ENCODE measurements around the gene FUT8.
"Not testable (repeated sequence)": the region's sequence is repeated elsewhere in the genome, so short reads cannot be mapped to it uniquely, and the experiment has no call there.

Gene FUT8

GRCh38 chr14:65623759-65624158, 211.2 kb downstream of the FUT8 start:
- DNase-seq (ENCODE audit: low spot score): no peak

GRCh38 chr14:65627315-65627714, 214.8 kb downstream of the FUT8 start:
- no peak for DNase-seq (ENCODE audit: low spot score)

- no peak for DNase-seq (ENCODE audit: low spot score)
These were observed 216.1 kb downstream of the FUT8 start for GRCh38 chr14:65628664-65629063.

GRCh38 chr14:65631040-65631439, 218.5 kb downstream of the FUT8 start:
- no peak for DNase-seq (ENCODE audit: low spot score)

- DNase-seq (ENCODE audit: low spot score): no peak
These were observed 220.0 kb downstream of the FUT8 start for GRCh38 chr14:65632487-65632886.

GRCh38 chr14:65633666-65634065, 221.1 kb downstream of the FUT8 start:
- DNase-seq (ENCODE audit: low spot score): not testable (repeated sequence)

GRCh38 chr14:65637780-65638179, 225.2 kb downstream of the FUT8 start:
- no peak for DNase-seq (ENCODE audit: low spot score)

GRCh38 chr14:65639216-65639615, 226.7 kb downstream of the FUT8 start:
- no peak for DNase-seq (ENCODE audit: low spot score)

GRCh38 chr14:65650826-65651225, 238.3 kb downstream of the FUT8 start:
- DNase-seq (ENCODE audit: low spot score): no peak

- DNase-seq (ENCODE audit: low spot score): no peak
These were observed 244.0 kb downstream of the FUT8 start for GRCh38 chr14:65656554-65656953.

- DNase-seq (ENCODE audit: low spot score): no peak
These were observed 245.7 kb downstream of the FUT8 start for GRCh38 chr14:65658202-65658601.

GRCh38 chr14:65661865-65662264, 249.3 kb downstream of the FUT8 start:
- no peak for DNase-seq (ENCODE audit: low spot score)

- DNase-seq (ENCODE audit: low spot score): no peak
These were observed 251.9 kb downstream of the FUT8 start for GRCh38 chr14:65664436-65664835.

- no peak for DNase-seq (ENCODE audit: low spot score)
These were observed 264.0 kb downstream of the FUT8 start for GRCh38 chr14:65676361-65677014.

GRCh38 chr14:65685572-65685971, 273.0 kb downstream of the FUT8 start:
- DNase-seq (ENCODE audit: low spot score): no peak

GRCh38 chr14:65686761-65687160, 274.2 kb downstream of the FUT8 start:
- no peak for DNase-seq (ENCODE audit: low spot score)

- no peak for DNase-seq (ENCODE audit: low spot score)
These were observed 276.5 kb downstream of the FUT8 start for GRCh38 chr14:65689070-65689469.

GRCh38 chr14:65692566-65692965, 280.0 kb downstream of the FUT8 start:
- not testable (repeated sequence) for DNase-seq (ENCODE audit: low spot score)

GRCh38 chr14:65696801-65697200, 284.3 kb downstream of the FUT8 start:
- peak; percentile 40 for DNase-seq (ENCODE audit: low spot score)

GRCh38 chr14:65703521-65703920, 291.0 kb downstream of the FUT8 start:
- no peak for DNase-seq (ENCODE audit: low spot score)

- DNase-seq (ENCODE audit: low spot score): no peak
These were observed 291.5 kb downstream of the FUT8 start for GRCh38 chr14:65703996-65704395.

GRCh38 chr14:65704437-65704836, 291.9 kb downstream of the FUT8 start:
- DNase-seq (ENCODE audit: low spot score): no peak

- DNase-seq (ENCODE audit: low spot score): no peak
These were observed 292.3 kb downstream of the FUT8 start for GRCh38 chr14:65704850-65705249.

GRCh38 chr14:65709576-65709975, 297.0 kb downstream of the FUT8 start:
- no peak for DNase-seq (ENCODE audit: low spot score)

Data from hepatic stellate cell (primary cell).